ENCODE data around the gene PTPRA. TPM values are rescaled to one million over a fixed set of nuclear protein-coding genes. Genes with fewer than 3 reads are reported as not detected.

The PTPRA gene
- total and polyA plus RNA-seq, 2 of the 8 experiments (the other 6 are each of a cell fraction or from before 2014, with no cell fraction given), result 47.7 to 51.3 TPM

- Histone ChIP-seq H2BK20ac (ENCODE audit: low read length) (peak within 1 kb of the TSS; percentile 6; the same call in 1 of the 2 replicates), H2BK15ac (ENCODE audit: low read length) (0 out of 2 replicates have a peak within 1 kb of the TSS, but pooled peaks have one; percentile 61), H3K79me2 (ENCODE audit: control insufficient read depth in 1 of 2, insufficient read depth in 2 of 2, low read length in 2 of 2) (peaks cover 0 to 6% of the 10 kb centered on the region in 2 experiments; a peak in 1 of 4 replicates), H3K18ac (ENCODE audit: extremely low read depth, low read length) (peak within 1 kb of the TSS; percentile 94), H3K27me3 (replicated peaks in 1 of 4; ENCODE audit: control insufficient read depth in 3 of 4, extremely low read depth in 1 of 4, insufficient read depth in 3 of 4, low read length in 3 of 4) (no peaks in the 10 kb centered on the region), H3K9me3 (ENCODE audit: insufficient read depth in 2 of 2, low read depth in 1 of 2, low read length in 1 of 2) (no peaks in the 10 kb centered on the region), H4K20me1 (replicated peaks in 1 of 2; ENCODE audit: control insufficient read depth in 1 of 2, insufficient read depth in 2 of 2, low read length in 2 of 2) (no peaks in the 10 kb centered on the region), H2AK5ac (ENCODE audit: low read depth, low read length) (no peak within 1 kb of the TSS), H3K4ac (replicated peaks; ENCODE audit: insufficient read length, low read depth, low read length) (peak within 1 kb of the TSS; percentile 42), H3K4me2 (ENCODE audit: insufficient read depth in 1 of 2, low read depth in 2 of 2, low read length in 2 of 2) (peak within 1 kb of the TSS; percentile 68 to 78), H4K8ac (ENCODE audit: extremely low read depth, insufficient read depth, low read length) (peak within 1 kb of the TSS; percentile 96), H3K56ac (replicated peaks; ENCODE audit: insufficient read length, low read depth, low read length) (peak within 1 kb of the TSS; percentile 83), H3K23me2 (ENCODE audit: low read depth, low read length) (peaks cover 8% of the 10 kb centered on the region), H2BK120ac (replicated peaks; ENCODE audit: low read depth, low read length) (peak within 1 kb of the TSS; percentile 19), H3K79me1 (ENCODE audit: low read depth, low read length) (peaks cover 5% of the 10 kb centered on the region), H4K91ac (replicated peaks; ENCODE audit: insufficient read length, low read length) (peak within 1 kb of the TSS; percentile 87), H3K14ac (ENCODE audit: insufficient read length) (no peak within 1 kb of the TSS), H2BK12ac (ENCODE audit: low read depth, low read length) (0 out of 2 replicates have a peak within 1 kb of the TSS, but pooled peaks have one; percentile 50), H3K27ac (ENCODE audit: low read depth, low read length) (peak within 1 kb of the TSS; percentile 67), H3K23ac (ENCODE audit: insufficient read length) (no peak within 1 kb of the TSS), H3K36me3 (ENCODE audit: control insufficient read depth in 2 of 4, insufficient read depth in 4 of 4, low read length in 3 of 4) (peaks cover 9 to 23% (median 21%) of the 10 kb centered on the region in 4 experiments; a peak in 7 of 8 replicates), H2BK5ac (ENCODE audit: low read depth, low read length) (peak within 1 kb of the TSS; percentile 82), H3K9ac (replicated peaks in 1 of 4; ENCODE audit: extremely low read depth in 1 of 4, low read depth in 3 of 4, low read length in 3 of 4) (peak within 1 kb of the TSS; percentile 64 to 91 (median 82)), H3K4me1 (replicated peaks in 1 of 4; ENCODE audit: control insufficient read depth in 3 of 4, insufficient read depth in 4 of 4, low read length in 3 of 4) (peaks cover 2 to 12% (median 9%) of the 10 kb centered on the region in 4 experiments; a peak in 6 of 7 replicates), H4K5ac (ENCODE audit: insufficient read length, low read depth, low read length) (peak within 1 kb of the TSS; percentile 92), H3K4me3 (ENCODE audit: extremely low read depth in 1 of 4, insufficient read depth in 2 of 4, low read depth in 3 of 4, low read length in 4 of 4) (peak within 1 kb of the TSS; percentile 81 to 99 (median 88)), H2AFZ (ENCODE audit: low read length) (peak within 1 kb of the TSS; percentile 13; the same call in 1 of the 2 replicates)
- no peak for FAIRE-seq
- ChIA-PET POLR2A (ENCODE audit: partially characterized antibody) (interaction anchor here (0.7 to 1.8 kb wide), 10 partner anchors 13 to 393 kb away, joined by 3 to 6 read pairs (median 4); partner anchors contain the start of genes ITPA, NOP56 and OXT), CTCF (ENCODE audit: partially characterized antibody) (interaction anchor here (0.6 kb wide), 1 partner anchor 139 kb away, joined by 4 read pairs; no protein-coding TSS in a partner anchor)
- DNase-seq (ENCODE audit: low read depth in 1 of 2, low spot score in 2 of 2), result peak; percentile 63 to 92
- WGBS, 2 experiments (ENCODE audit: extremely low coverage in 1 of 2, insufficient coverage in 1 of 2, insufficient read length in 1 of 2, insufficient replicate concordance in 2 of 2, low coverage in 1 of 2, low lambda C conversion rate in 2 of 2, missing lambda C conversion rate in 1 of 2), result 1% methylated on average over 42 of the region's 104 CpGs; no CpG with 5 or more reads in 1 of the 2 experiments
- TF ChIP-seq RAD21 (IDR thresholded peaks at IDR 0.05 in 1 of 2, conservative IDR thresholded peaks at IDR 0.05 in 1 of 2; ENCODE audit: low read depth in 2 of 2, low read length in 2 of 2), result no peak
- TF ChIP-seq USF2 (IDR thresholded peaks at IDR 0.05; ENCODE audit: low read length), result no peak
- TF ChIP-seq CREB1 (IDR thresholded peaks at IDR 0.05), result peak; percentile 60; the same call in 1 of the 2 replicates
- TF ChIP-seq RBBP5 (IDR thresholded peaks at IDR 0.05; ENCODE audit: borderline replicate concordance, low read depth, low read length), result peak; percentile 78
- no peak for TF ChIP-seq BRCA1 (IDR thresholded peaks at IDR 0.05; ENCODE audit: low read depth, low read length)
- no peak for TF ChIP-seq SRF (IDR thresholded peaks at IDR 0.05; ENCODE audit: low read depth, low read length)
- peak; percentile 43 for TF ChIP-seq ASH2L (IDR thresholded peaks at IDR 0.05; ENCODE audit: low read length)
- peak in 1 of 2 experiments; percentile 85; a peak in 2 of 4 replicates for TF ChIP-seq SIN3A (conservative IDR thresholded peaks at IDR 0.05 in 1 of 2, IDR thresholded peaks at IDR 0.05 in 1 of 2; ENCODE audit: low read depth in 1 of 2, low read length in 2 of 2)
Observed at GRCh38 chr20:3045816-3046676, 172.8 kb downstream of the PTPRA start, which contains the start of gene MRPS26. Gene MRPS26, plus strand, starts transcription at chr20:3046052. Its CDS starts 17 bp downstream, at chr20:3046069.
